Stimulated activated CD8-positive, alpha-beta memory T cell treated with anti-CD3 and anti-CD28 coated beads, Interleukin-7, amount 100 ng/mL, for 48 hours (primary cell): ENCODE data around the gene HPCA.
A peak's percentile ranks its signal among the peaks of the same experiment; 100 is the strongest.

Experiments used
- DNase-seq, 2 donors: peaks; one replicate each; pipeline ENCODE4 v3.0.0-alpha.2; 2020; ENCODE audit warnings: low read depth in 1 of 2; ENCODE audit errors: extremely low read depth in 1 of 2

HPCA gene

DNA sequence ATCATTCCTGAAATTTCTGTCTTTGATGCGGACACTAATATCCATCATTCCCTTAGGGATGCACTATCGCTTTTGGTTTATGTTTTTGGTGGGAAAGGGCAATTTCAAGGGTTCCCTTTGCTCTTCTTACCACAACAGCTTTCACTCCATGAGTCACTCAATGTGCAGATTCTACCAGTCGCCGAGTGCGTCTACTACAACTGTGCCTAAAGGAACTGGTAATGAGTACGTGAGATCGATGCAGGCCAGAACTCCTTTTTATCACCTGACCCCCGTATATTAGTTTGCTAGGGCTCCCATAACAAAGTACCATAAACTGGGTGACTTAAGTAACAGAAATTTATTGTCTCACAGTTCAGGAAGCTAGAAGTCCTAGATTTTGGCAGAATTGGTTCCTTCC lies 42.4 kb downstream of the HPCA start:
- DNase-seq = no peak

- no peak for DNase-seq
These were observed 43.1 kb downstream of the HPCA start for GRCh38 chr1:32929366-32929765.

DNA sequence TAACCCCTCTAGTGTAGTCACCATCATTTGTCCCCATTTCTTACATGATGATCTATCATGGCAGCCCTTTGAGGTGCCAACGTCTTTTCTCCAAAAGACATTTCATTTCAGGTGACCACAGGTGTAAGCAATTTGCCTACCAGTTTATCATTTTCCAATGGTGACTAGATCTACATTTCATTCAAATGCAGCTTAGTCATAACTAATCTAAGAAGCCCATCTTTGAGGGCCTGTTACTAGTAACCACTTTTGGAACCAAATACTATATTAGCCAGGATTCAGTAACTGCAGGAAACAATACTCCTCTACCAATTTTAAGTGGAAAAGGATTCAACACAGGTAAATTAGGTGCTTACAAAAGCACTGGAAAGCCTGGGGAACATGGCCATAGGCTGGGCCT lies 45.5 kb downstream of the HPCA start:
- DNase-seq = no peak

DNA sequence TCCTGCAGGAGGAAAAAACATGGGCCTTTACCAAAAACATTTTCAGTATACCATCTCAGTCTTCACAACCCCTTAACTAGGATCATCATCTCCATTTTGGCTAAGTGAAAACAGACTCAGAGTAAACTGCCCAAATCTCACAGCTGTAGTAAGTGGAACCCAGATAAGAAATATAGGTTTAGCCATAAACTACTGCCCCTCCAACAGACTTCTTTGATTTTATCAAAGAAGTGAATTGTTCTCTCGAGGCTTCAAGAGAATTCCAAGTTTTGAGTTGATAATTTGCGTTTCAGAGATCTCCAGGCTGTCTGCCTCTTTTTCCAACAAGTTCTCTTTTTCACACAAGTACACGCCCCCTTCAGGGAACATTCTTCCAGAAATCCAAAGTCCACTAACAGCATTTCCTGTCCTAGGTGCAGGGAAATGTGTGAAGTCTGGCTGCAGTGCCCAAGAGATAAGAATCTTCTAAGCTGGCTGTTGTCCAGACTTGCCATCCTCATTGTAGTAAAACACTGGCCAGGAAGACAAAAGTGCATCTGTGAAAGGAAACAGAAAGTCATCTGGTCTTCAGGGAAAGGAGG lies 47.5 kb downstream of the HPCA start:
- DNase-seq = no peak

DNA sequence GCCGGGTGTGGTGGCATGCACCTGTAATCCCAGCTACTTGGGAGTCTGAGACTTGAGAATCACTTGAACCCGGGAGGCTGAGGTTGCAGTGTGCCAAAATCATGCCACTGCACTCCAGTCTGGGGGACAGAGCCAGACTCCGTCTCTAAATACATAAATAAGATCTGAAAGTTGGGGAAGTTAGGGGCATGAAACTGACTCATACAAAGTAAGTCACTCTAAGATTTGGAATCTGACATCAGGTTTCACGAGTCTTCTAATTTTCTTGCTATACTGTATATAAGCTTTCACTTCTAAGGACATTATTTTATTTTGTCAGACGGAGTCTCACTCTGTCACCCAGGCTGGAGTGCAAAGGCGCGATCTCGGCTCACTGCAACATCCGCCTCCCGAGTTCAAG lies 48.2 kb downstream of the HPCA start:
- DNase-seq = no peak

DNA sequence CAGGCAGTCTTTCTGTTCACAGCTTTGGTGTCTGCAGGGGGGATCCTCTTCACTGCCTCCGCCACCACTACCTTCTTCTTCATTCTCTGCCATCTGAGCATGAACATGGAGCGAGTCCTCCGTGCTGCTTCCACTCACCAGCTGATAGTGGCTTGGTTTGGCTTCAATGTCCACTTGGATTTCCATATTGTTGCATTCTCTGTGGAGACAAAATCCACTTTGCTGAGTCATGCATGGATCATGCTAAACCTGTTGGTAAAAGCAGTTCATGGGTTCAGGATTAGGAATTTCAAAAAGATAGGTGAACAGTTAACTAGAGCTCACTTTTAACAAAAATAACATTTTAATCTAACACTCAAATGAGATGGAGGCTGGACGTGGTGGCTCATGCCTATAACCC lies 50.8 kb downstream of the HPCA start:
- no peak for DNase-seq

DNA sequence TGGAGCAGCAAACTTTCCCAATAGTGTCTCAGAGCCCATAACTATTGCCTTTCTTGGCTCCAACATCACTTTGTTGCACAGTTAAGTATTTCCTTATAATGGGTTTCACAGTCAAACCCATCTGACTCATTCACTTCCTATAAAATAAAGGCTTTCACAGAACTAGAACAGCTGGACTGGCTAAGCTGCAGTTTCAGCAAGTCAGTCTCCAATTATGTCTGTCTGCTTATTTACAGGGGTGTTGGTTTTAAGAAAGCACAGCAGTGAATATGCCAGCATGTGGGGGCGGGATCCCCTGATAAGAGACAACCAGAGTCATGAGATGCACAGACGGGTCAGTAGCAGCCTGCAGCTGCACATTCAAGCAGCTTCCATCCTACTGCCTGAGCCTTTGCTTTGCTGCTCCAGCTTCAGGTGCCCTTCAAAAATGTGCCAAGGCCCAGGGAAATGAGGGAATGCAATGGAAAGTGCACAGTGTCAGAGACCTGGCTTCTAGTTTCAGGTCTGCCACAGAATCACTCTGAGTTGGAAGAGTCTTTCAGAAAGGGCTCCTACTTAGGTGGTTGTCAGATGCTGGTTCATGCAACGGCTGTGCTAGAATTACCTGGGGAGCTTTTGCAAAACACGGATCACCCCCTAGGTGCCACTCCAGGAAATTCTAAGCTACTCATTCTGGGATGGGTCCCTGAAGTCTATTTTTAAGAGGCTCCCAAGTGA lies 53.5 kb downstream of the HPCA start:
- DNase-seq = peak in 1 of 2 donors; percentile 29

DNA sequence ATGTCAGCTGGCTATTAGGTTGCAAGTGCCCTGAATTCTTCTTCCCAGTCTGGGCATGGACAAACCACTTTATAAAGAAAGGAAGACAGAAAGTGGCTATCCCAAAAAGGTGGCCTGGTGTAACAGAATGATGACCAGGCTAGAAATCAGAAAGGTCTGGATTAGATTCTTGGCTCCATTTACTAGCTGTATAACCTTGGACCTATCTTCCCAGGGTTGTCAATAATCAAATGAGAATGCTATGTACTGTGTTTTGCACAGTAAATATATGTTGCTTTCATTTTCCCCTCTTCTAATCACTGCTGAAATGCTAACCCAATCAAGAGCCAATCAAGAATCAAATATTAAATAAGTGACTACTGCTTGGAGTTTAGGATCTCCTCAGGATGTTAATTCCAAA lies 57.9 kb downstream of the HPCA start:
- no peak for DNase-seq
